HG02678 (cell line): Measurements from ENCODE around the gene C20orf96.

Source experiments
- ATAC-seq: cut with Tn5 transposase; IDR thresholded peaks from one replicate; pipeline ENCODE4 v1.9.1; 2021; ENCODE audit warnings: mild to moderate bottlenecking, moderate library complexity; ENCODE audit not compliant: unreplicated experiment

C20orf96 gene

GRCh38 chr20:312067-312466 is 21.5 kb upstream of the C20orf96 start:
- no peak for ATAC-seq

GRCh38 chr20:311609-312008 is 21.1 kb upstream of the C20orf96 start:
- ATAC-seq, result no peak

- no peak for ATAC-seq
Measured at GRCh38 chr20:310645-311044, 20.1 kb upstream of the C20orf96 start.

GRCh38 chr20:309841-310644 is 19.5 kb upstream of the C20orf96 start:
- ATAC-seq, result peak; percentile 99

- no peak for ATAC-seq
Measured at GRCh38 chr20:309306-309840, 18.8 kb upstream of the C20orf96 start.

- no peak for ATAC-seq
Measured at GRCh38 chr20:308427-309038, 18.0 kb upstream of the C20orf96 start.

GRCh38 chr20:305745-306144 is 15.2 kb upstream of the C20orf96 start:
- no peak for ATAC-seq

- ATAC-seq, result no peak
Measured at GRCh38 chr20:301886-302848, 11.6 kb upstream of the C20orf96 start.

GRCh38 chr20:300345-300990 is 9.9 kb upstream of the C20orf96 start:
- ATAC-seq, result no peak

GRCh38 chr20:298776-299391 is 8.3 kb upstream of the C20orf96 start:
- ATAC-seq, result no peak

- ATAC-seq, result peak; percentile 24
Measured at GRCh38 chr20:297925-298775, 7.6 kb upstream of the C20orf96 start.

GRCh38 chr20:297098-297924 is 6.8 kb upstream of the C20orf96 start, which contains the start of gene ZCCHC3:
Gene ZCCHC3, plus strand, starts transcription at chr20:297570. Its CDS starts 17 bp downstream, at chr20:297587.
- ATAC-seq, result peak; percentile 82

- ATAC-seq, result no peak
Measured at GRCh38 chr20:295804-296203, 5.3 kb upstream of the C20orf96 start.

GRCh38 chr20:294602-295001 is 4.1 kb upstream of the C20orf96 start:
- ATAC-seq, result no peak

GRCh38 chr20:289693-290083 is 862 bp downstream of the C20orf96 start:
- no peak for ATAC-seq

- ATAC-seq, result no peak
Measured at GRCh38 chr20:288956-289692, 1.4 kb downstream of the C20orf96 start.

GRCh38 chr20:286508-286907 is 4.0 kb downstream of the C20orf96 start:
- ATAC-seq, result no peak

- ATAC-seq, result no peak
Measured at GRCh38 chr20:284172-284571, 6.4 kb downstream of the C20orf96 start.
